ENCODE measurements around the gene RPS6KA2.
A peak's percentile ranks its signal among the peaks of the same experiment; 100 is the strongest.

The RPS6KA2 gene

DNA sequence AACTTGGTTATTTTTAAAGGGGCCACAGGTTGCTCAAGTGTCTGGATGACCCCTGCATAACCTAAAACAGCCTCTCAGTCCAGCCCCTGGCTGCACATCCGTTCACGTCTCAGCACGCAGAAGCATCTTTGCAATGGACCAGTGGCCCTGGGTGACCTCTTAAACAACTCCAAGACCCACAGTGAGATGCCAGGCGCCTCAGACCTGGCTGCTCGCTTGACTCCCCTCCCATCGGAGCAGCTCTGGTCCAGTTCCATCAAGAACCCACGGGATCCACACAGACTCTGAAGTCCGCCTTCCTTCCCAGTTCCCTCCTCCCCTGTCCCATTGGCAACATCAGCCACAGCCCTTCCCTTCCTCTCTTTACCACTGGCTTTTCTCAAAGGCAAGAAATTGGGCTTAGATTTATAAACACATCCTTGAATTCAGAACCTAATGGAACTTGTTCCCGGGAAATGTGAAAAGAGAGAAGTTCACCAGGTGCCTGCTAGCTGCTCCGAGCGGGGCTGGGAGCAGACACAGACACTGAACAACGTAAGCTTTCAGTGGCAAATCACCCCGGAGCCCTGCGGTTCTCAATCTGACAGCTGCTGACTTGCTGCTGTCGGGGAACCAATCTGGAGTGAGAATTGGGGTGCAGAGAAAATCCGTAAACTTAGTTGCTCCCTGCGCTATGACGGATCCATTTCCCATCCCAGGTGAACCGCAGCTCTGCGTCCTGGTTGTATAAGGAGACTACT, 204.7 kb downstream of the RPS6KA2 start:
- H3K4me3 ChIP-seq (ENCODE audit: low read length), result no peak overlapping the region
- DNase-seq (ENCODE audit: low read depth), result no peak
- TF ChIP-seq, protein P1, sequence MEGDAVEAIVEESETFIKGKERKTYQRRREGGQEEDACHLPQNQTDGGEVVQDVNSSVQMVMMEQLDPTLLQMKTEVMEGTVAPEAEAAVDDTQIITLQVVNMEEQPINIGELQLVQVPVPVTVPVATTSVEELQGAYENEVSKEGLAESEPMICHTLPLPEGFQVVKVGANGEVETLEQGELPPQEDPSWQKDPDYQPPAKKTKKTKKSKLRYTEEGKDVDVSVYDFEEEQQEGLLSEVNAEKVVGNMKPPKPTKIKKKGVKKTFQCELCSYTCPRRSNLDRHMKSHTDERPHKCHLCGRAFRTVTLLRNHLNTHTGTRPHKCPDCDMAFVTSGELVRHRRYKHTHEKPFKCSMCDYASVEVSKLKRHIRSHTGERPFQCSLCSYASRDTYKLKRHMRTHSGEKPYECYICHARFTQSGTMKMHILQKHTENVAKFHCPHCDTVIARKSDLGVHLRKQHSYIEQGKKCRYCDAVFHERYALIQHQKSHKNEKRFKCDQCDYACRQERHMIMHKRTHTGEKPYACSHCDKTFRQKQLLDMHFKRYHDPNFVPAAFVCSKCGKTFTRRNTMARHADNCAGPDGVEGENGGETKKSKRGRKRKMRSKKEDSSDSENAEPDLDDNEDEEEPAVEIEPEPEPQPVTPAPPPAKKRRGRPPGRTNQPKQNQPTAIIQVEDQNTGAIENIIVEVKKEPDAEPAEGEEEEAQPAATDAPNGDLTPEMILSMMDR (conservative IDR thresholded peaks at IDR 0.05; ENCODE audit: low read length), result no peak

DNA sequence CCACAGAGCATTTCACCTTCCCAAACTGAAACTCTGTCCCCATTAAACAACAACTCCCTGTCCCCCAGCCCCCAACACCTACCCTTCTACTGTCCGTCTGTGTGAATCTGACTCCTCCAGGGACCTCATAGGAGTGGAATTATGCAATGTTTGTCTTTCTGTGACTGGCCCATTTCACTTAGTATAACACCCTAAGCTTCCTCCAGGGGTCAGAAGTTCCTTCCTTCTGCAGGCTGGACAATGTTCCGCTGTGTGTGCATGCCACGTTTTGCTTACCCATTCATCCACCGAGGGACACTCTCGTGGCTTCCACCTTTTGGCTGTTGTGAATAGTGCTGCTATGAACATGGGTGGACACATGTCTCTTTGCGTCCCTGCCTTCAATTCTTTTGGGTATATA, 206.7 kb downstream of the RPS6KA2 start:
- TF ChIP-seq, protein P1 (conservative IDR thresholded peaks at IDR 0.05; ENCODE audit: low read length), result peak; percentile 27
- no peak overlapping the region for H3K4me3 ChIP-seq (ENCODE audit: low read length)
- peak; percentile 34 for DNase-seq (ENCODE audit: low read depth)

DNA sequence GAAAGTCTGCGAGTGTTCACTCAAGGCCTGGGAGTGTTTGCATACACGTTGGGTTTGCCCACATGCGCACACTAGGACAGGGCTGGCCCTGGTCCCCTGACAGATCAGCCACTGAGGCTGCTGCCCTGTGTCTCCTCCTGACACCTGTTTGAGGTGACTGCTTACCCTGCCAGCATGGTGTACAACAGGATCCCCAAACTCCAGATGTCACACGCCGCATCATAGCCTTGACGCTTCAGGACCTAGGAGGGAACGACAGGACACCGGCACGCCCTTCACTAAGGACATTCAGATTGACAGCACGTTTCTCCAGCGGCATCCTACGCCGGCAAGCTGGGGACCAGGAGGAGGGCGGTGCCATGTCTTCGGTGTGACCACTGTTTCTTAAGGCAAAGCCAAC, 207.3 kb downstream of the RPS6KA2 start:
- no peak for DNase-seq (ENCODE audit: low read depth)

DNA sequence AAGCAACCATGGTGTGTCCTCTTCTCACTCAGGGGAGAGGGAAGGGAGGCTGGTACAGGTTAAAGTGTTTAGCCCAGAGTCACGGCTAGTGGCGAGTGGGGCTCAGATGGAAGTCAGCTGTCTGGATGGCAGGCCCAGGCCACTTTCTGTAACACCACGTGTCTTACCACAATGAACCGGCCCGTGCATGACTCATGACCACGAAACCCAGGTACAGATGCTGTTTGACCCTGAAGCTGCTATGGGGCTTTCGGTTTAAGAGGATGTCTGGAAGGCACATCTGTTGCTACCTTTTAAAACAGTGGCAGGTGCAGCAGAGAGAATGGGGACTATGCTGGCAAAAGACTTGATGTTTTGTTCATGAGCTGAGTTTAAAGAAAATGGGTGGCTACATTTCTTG, 207.8 kb downstream of the RPS6KA2 start:
- TF ChIP-seq, protein P1 (conservative IDR thresholded peaks at IDR 0.05; ENCODE audit: low read length), result no peak
- peak; percentile 24 for DNase-seq (ENCODE audit: low read depth)
- H3K4me3 ChIP-seq (ENCODE audit: low read length), result no peak overlapping the region

More for the DNA sequence above, 207.3 kb downstream of the RPS6KA2 start:
- no peak overlapping the region for H3K4me3 ChIP-seq (ENCODE audit: low read length)
- TF ChIP-seq, protein P1 (conservative IDR thresholded peaks at IDR 0.05; ENCODE audit: low read length), result no peak

DNA sequence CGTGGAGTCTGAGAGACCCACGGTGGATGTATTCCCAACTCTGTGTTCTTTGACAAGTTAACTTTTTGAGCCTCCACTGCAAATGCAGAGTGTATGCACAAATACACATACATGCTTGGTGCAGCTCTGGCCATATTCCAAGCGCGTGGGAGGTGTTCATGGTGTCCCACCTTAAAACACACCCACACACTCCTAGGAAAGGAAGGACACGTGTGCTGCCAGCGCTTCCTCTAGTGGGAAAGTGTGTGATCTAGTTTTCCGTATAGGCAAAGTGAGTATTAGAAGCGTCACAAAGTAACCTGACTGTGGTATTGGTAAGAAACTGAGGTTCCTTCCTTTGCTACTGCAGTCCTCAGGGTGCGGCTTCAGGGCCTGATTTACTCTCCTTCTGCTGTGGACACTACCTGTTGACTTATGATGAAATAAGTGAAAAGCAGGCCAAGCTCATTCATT, 208.3 kb downstream of the RPS6KA2 start:
- TF ChIP-seq, protein P1 (conservative IDR thresholded peaks at IDR 0.05; ENCODE audit: low read length), result no peak
- no peak for DNase-seq (ENCODE audit: low read depth)
- no peak overlapping the region for H3K4me3 ChIP-seq (ENCODE audit: low read length)

DNA sequence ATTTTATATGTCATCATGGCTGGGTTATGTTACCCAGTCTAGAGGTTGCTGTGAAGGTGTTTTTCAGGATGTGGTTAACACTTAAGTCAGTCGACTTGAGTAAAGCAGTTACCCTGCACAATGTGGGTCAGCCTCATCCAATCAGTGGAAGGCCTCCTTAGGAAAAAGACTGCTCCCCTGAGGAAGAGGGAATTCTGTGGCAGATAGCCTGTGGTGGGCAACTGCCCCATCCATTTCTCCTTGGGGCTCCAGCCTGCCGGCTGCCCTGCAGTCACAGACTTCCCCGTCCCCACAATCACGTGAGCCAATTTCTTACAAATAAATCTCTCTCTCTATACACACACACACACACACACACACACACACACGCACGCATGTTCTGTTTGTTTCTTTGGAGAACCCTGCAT, 209.8 kb downstream of the RPS6KA2 start:
- DNase-seq (ENCODE audit: low read depth), result no peak
- H3K4me3 ChIP-seq (ENCODE audit: low read length), result no peak overlapping the region
- TF ChIP-seq, protein P1 (conservative IDR thresholded peaks at IDR 0.05; ENCODE audit: low read length), result no peak

DNA sequence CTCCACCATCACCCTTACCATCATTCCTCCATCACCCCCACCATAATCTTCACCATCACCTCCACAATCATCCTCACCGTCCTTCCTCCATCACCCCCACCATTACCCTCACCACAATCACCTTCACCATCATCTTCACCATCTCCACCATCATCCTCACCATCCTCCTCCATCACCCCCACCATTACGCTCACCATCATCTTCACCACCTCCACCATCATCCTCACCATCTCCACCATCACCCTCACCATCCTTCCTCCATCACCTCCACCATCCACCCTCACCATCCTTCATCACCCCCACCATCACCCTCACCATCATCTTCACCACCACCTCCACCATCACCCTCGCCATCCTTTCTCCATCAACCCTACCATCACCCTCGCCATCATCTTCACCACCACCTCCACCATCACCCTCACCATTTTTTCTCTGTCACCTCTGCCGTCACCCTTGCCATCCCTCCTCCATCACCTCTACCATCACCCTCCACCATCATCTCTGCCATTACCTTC, 211.2 kb downstream of the RPS6KA2 start:
- DNase-seq (ENCODE audit: low read depth), result no peak
- TF ChIP-seq, protein P1 (conservative IDR thresholded peaks at IDR 0.05; ENCODE audit: low read length), result no peak
- H3K4me3 ChIP-seq (ENCODE audit: low read length), result no peak overlapping the region

Data from AG10803 (cell line).